ENCODE data around the gene AK3. TPM values are rescaled to one million over a fixed set of nuclear protein-coding genes. Genes with fewer than 3 reads are reported as not detected.

AK3 gene
- 42.5 and 47.7 TPM in 2 replicates for total RNA-seq

GRCh38 chr9:4740638-4741364 lies at the start of gene AK3:
Gene AK3 (minus strand): TSS chr9:4741202. CDS start chr9:4741087, 115 bp downstream.

GRCh38 chr9:4679268-4680172 lies 61.5 kb downstream of the AK3 start, which contains the start of gene CDC37L1:
Gene CDC37L1 (plus strand): TSS chr9:4679569. CDS start chr9:4679768, 199 bp downstream.

DNA sequence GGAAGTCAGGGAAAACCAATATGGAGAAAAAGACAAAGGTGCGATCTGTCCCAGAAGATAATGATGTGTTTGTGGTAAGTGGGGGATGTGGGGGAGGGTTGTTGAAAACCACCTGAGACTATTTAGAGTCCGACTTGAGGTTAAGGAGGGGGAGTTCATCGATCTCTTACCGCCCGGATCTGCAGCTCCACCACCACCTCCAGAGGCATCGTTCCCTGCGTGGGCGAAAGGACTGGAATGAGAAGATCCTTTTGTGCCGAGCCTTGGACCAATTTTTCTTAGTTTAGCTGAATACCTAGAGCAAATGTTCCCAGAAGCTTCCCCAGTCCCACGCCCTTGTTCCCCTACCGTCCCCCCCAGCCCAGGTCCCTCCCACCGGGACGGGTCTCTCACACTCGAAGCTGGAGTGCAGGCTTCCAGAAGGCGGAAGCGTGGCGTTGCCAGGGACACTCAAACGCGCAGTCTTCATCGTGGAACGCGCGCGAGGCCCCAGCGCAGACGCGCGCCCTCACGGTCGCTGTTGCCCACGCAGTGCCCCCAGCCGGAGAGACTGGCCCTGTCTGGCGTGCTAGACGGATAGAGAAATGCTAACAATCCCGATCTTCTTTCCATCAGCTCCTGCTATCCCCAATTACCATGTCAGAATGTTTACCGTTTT lies 74.8 kb downstream of the AK3 start, which contains the start of gene SPATA6L:
Gene SPATA6L, minus strand, starts transcription at position 439 of the 658 bp plus-strand sequence. Its CDS starts 230 bp downstream, at position 209.

DNA sequence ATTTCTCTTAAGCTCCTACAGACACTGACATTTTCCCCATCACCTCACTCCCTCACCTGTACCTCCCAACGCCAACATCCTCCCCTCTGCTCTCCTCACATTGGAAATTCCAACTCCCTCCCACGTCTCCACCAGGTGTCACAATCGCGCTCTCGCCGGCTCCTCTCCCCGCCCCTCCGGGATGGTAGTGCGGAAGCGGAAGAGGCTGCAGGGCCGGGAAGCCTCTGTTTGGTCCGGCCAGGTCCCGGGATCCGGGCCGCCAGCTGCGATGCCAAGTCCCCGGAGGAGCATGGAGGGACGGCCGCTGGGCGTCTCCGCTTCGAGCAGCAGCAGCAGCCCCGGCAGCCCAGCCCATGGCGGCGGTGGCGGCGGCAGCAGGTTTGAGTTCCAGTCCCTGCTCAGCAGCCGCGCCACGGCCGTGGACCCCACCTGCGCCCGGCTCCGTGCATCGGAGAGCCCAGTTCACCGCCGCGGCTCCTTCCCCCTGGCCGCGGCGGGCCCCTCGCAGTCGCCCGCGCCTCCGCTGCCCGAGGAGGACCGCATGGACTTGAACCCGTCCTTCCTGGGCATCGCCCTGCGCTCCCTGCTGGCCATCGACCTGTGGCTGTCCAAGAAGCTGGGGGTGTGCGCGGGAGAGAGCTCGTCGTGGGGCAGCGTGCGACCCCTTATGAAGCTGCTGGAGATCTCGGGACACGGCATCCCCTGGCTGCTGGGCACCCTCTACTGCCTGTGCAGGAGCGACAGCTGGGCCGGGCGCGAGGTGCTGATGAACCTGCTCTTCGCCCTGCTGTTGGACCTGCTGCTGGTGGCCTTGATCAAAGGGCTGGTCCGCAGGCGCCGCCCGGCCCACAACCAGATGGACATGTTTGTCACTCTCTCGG lies 78.7 kb downstream of the AK3 start, which contains the start of gene PLPP6:
Gene PLPP6, plus strand, starts transcription at position 187 of the 881 bp plus-strand sequence. Its CDS starts 82 bp downstream, at position 269.

Other genes with a start within 250 kb of the AK3 start
- 6.7 and 9.0 TPM in 2 replicates for gene PLPP6, start 78.9 kb downstream of the AK3 start, total RNA-seq
- gene SPATA6L, start 74.7 kb downstream of the AK3 start, total RNA-seq, result 0.22 and 0.43 TPM in 2 replicates
- gene CDC37L1, start 61.6 kb downstream of the AK3 start, total RNA-seq, result 11.2 and 15.6 TPM in 2 replicates
- gene RCL1, start 51.7 kb upstream of the AK3 start, total RNA-seq, result 11.6 and 17.2 TPM in 2 replicates
- 11.6 and 15.0 TPM in 2 replicates for gene JAK2, start 244.1 kb upstream of the AK3 start, total RNA-seq